ENCODE data around the gene RBMS3.

- TF ChIP-seq CTCF (IDR thresholded peaks at IDR 0.05): no peak
- TF ChIP-seq ATF3 (CRISPR knock-in tag; conservative IDR thresholded peaks at IDR 0.05): no peak
- no peak for TF ChIP-seq ESRRA (CRISPR knock-in tag; IDR thresholded peaks at IDR 0.05; ENCODE audit: borderline replicate concordance)
- no peak for TF ChIP-seq TEAD4 (CRISPR knock-in tag; IDR thresholded peaks at IDR 0.05)
- no peak for TF ChIP-seq ZNF263 (CRISPR knock-in tag; IDR thresholded peaks at IDR 0.05; ENCODE audit: low read depth)
Measured at GRCh38 chr3:29441422-29441821, 160.6 kb downstream of the RBMS3 start.

Measured in WTC11 (cell line).